GM10266 (cell line): ENCODE measurements around the gene ACSL1.

Experiments used
- DNase-seq: peaks from one replicate; pipeline ENCODE4 v3.0.0; 2012; ENCODE audit errors: extremely low spot score
- CTCF ChIP-seq: IDR thresholded peaks from 2 replicates; pipeline ENCODE4 v1.5.1; 2012; ENCODE audit warnings: mild to moderate bottlenecking, low read depth; ENCODE audit not compliant: control insufficient read depth, insufficient read depth; ENCODE audit errors: missing control alignments

The ACSL1 gene

GRCh38 chr4:184732126-184732525, 93.6 kb downstream of the ACSL1 start:
- DNase-seq = no peak
- TF ChIP-seq CTCF = no peak

GRCh38 chr4:184731056-184731455, 94.7 kb downstream of the ACSL1 start:
- no peak for DNase-seq
- no peak for TF ChIP-seq CTCF

GRCh38 chr4:184729946-184730345, 95.8 kb downstream of the ACSL1 start:
- no peak for TF ChIP-seq CTCF
- no peak for DNase-seq

- no peak for TF ChIP-seq CTCF
Observed at GRCh38 chr4:184728858-184729257, 96.9 kb downstream of the ACSL1 start.

GRCh38 chr4:184727430-184727829, 98.3 kb downstream of the ACSL1 start:
- TF ChIP-seq CTCF = no peak
- DNase-seq = no peak

More at GRCh38 chr4:184728858-184729257, 96.9 kb downstream of the ACSL1 start:
- no peak for DNase-seq

- DNase-seq = no peak
- no peak for TF ChIP-seq CTCF
Observed at GRCh38 chr4:184722798-184723197, 103.0 kb downstream of the ACSL1 start.

- no peak for DNase-seq
- no peak for TF ChIP-seq CTCF
Observed at GRCh38 chr4:184721254-184721653, 104.5 kb downstream of the ACSL1 start.
